Pancreas (tissue), 10 donors: ENCODE measurements around the gene TSSK3. TPM values are rescaled to one million over a fixed set of nuclear protein-coding genes. Genes with fewer than 3 reads are reported as not detected.

Experiments
- ATAC-seq, 4 donors: fragments of 200-7000 bp; cut with Tn5 transposase; one replicate each; pipeline versions ENCODE4 v1.8.0 to v1.9.1; 2020; ENCODE audit warnings: mild to moderate bottlenecking in 4 of 4, moderate library complexity in 4 of 4
- DNase-seq, 6 donors: peaks; one replicate each; pipeline ENCODE4 v3.0.0-alpha.2; 2020
- FAIRE-seq: peaks from 2 replicates; lab custom pipeline; 2012; peaks lifted over from hg19 to GRCh38; lab: Jason Lieb, UNC
- H3K27ac ChIP-seq, 4 donors: fragments of 200-600 bp; sonication (generic); 1 replicate in 3 of 4; 2 replicates in 1 of 4; pipeline versions ENCODE4 v1.5.0 to v1.8.0; 2020
- H3K27me3 ChIP-seq, 4 donors: fragments of 200-600 bp; one replicate each; pipeline ENCODE4 v1.8.0; 2021
- H3K36me3 ChIP-seq, 3 donors: fragments of 200-600 bp; sonication (generic) in 1 of 3; one replicate each; pipeline versions ENCODE4 v1.5.0 to v1.8.0; 2020 to 2021
- H3K4me1 ChIP-seq, 3 donors: fragments of 200-600 bp; one replicate each; pipeline ENCODE4 v1.8.0; 2021
- H3K4me3 ChIP-seq, 4 donors: fragments of 200-600 bp; sonication (generic) in 2 of 4; one replicate each; pipeline versions ENCODE4 v1.5.0 to v1.8.0; 2020 to 2021
- H3K9me3 ChIP-seq, 4 donors: fragments of 200-600 bp; one replicate each; pipeline ENCODE4 v1.8.0; 2021
- CTCF ChIP-seq, 4 donors: fragments of 200-600 bp; sonication (generic) in 3 of 4; IDR thresholded peaks; one replicate each; pipeline versions ENCODE4 v1.5.0 to v1.8.0; 2021; ENCODE audit warnings: antibody characterized with exemption in 4 of 4
- WGBS, 2 donors: extraction: QIAGEN DNeasy Blood & Tissue Kit; methylation state at CpG; one replicate each; pipeline ENCODE4 v1.1.7; 2013; 5-methylcytosine and 5-hydroxymethylcytosine counted together
- intact Hi-C, 3 donors: fragments of 100-400 bp; cut with DNase I; formaldehyde crosslinking; loops; one replicate each; pipeline versions ENCODE4 v1.11.1 to v1.14.2; 2022
- polyA plus RNA-seq, 2 donors: library from polyadenylated mRNA; stranded (reverse); fragments of 200-250 nt; gene quantifications; one replicate each; pipeline ENCODE4 v1.2.3, GENCODE V29; 2013
- total RNA-seq, 6 donors: library from RNA; stranded (reverse); fragmentation: NEBNext Ultra II Directional in 4 of 6; extraction: Animal tissue kit (Norgen Biotek cat#: 25700) in 4 of 6; gene quantifications; one replicate each; pipeline versions ENCODE4 v1.2.1 to v1.2.4, GENCODE V29; 2021 to 2023
- donor health status: healthy with polysubstance abuse.
- donor health status: DM: no; HTN: no; CAD: no; lungs with moderate emphysema.
- donor health status: DM: no; HTN: no; CAD: no.
- donor health status: control.
- donor health status: control.
- donor health status: Bipolar disorder and iron deficiency.
- donor health status: DM: yes; HTN: yes; CAD: no.
- donor health status: DM: no; HTN: no; CAD: no.
- donor health status: DM: no; HTN: no; CAD: no.
- donor health status: DM: yes; HTN: yes; CAD: no.

The TSSK3 gene
- total and polyA plus RNA-seq, 8 donors = 0.35 to 2.5 (median 1.3) TPM

DNA sequence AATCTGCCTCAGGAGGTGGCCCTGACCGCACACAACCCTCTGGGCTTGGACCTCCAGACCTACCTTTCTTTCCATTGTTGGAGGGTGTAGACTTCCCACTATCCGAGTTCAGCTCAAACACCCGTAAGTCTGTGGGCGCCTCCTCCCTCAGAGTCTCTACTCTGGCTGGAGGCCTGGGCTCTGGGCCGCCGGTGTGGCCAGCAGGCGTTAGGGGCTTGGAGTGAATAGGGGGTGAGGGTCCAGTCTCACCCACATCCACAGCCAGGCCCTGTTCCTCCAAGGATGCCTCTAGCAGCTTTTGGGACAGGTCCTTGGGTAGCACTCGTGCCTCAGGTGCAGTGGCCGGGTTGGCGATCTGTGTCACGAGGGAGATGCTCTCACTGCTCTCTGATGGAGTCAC is 13.9 kb downstream of the TSSK3 start:
- no peak overlapping the region for H3K27ac ChIP-seq
- H3K4me3 ChIP-seq = no peak overlapping the region
- WGBS, 2 donors = 96 to 98% methylated on average over 11 of the region's 11 CpGs
- DNase-seq (no peak), FAIRE-seq (no peak), ATAC-seq (no peak)
- H3K9me3 ChIP-seq = no peaks in the 10 kb centered on the region
- TF ChIP-seq CTCF (IDR thresholded peaks at IDR 0.05) = no peak
- no peaks in the 10 kb centered on the region for H3K4me1 ChIP-seq
- intact Hi-C loops = no loop called here
- peaks cover 0 to 79% (median 59%) of the 10 kb centered on the region in 3 donors for H3K36me3 ChIP-seq
- H3K27me3 ChIP-seq = no peaks in the 10 kb centered on the region

DNA sequence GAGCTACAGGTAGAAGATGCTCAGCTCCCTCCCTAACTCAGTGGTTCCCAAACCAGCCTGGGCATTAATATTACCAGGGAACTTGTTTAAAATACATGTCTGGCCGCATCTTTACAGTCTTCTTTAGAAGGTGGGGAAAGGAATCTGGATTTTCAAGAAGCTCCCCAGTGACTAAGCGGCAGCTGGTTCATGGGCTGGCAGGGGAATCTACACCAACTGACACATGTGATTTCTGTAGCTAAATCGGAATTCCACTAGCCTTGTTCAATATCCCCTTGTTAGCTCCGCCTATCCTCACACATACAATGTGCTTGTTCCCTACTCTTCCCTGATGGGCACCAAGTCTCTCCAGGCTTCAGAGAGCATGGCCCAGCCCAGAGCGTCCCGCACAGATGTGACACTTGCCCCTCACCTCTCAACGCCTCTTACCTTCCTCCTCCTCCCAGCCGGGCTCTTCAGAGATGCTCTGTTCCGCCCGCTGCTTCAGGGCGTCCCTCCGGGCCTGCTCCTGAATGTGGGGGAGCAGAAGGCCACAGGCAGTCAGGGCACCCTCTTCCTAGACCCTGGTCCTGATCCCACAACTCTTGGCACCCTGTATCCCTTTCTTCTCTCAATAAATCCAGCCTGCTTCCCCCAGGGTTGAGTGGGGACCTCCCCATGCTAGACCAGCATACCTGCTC is 15.3 kb downstream of the TSSK3 start:
- no peaks in the 10 kb centered on the region for H3K27me3 ChIP-seq
- ATAC-seq (peak in 1 of 4 donors; percentile 12), DNase-seq (peak in 1 of 6 donors; percentile 16), FAIRE-seq (no peak)
- peaks cover 2 to 87% (median 59%) of the 10 kb centered on the region in 3 donors for H3K36me3 ChIP-seq
- no peaks in the 10 kb centered on the region for H3K4me1 ChIP-seq
- TF ChIP-seq CTCF (IDR thresholded peaks at IDR 0.05) = no peak
- intact Hi-C loops = no loop called here
- H3K27ac ChIP-seq = no peak overlapping the region
- 90 to 96% methylated on average over 12 of the region's 12 CpGs for WGBS, 2 donors
- H3K9me3 ChIP-seq = no peaks in the 10 kb centered on the region
- H3K4me3 ChIP-seq = no peak overlapping the region

DNA sequence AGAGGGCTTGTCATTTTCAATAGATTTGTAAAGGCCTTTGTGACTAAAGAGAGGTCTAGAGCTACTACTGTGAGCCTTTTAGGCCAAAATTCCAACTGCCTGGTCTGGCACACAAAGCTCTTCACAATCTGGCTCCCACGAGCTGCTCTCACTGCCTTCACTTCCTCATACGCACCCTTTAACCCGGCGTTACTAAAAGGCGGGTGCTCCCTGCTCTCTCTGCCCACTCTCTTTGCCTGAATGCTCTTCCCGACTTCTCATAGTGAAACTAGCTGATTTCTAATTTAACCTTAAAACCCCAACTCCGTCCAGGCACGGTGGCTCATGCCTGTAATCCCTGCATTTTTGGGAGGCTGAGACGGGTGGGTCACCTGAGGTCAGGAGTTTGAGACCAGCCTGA is 17.7 kb downstream of the TSSK3 start:
- no peaks in the 10 kb centered on the region for H3K4me1 ChIP-seq
- intact Hi-C loops = no loop called here
- no peak for TF ChIP-seq CTCF (IDR thresholded peaks at IDR 0.05)
- H3K27me3 ChIP-seq = no peaks in the 10 kb centered on the region
- DNase-seq = no peak
- H3K27ac ChIP-seq = no peak overlapping the region
- H3K36me3 ChIP-seq = peaks cover 8 to 96% (median 67%) of the 10 kb centered on the region in 3 donors
- H3K9me3 ChIP-seq = no peaks in the 10 kb centered on the region
- no peak for ATAC-seq
- WGBS, 2 donors = 92 to 94% methylated on average over 9 of the region's 9 CpGs
- no peak overlapping the region for H3K4me3 ChIP-seq
- FAIRE-seq = no peak

DNA sequence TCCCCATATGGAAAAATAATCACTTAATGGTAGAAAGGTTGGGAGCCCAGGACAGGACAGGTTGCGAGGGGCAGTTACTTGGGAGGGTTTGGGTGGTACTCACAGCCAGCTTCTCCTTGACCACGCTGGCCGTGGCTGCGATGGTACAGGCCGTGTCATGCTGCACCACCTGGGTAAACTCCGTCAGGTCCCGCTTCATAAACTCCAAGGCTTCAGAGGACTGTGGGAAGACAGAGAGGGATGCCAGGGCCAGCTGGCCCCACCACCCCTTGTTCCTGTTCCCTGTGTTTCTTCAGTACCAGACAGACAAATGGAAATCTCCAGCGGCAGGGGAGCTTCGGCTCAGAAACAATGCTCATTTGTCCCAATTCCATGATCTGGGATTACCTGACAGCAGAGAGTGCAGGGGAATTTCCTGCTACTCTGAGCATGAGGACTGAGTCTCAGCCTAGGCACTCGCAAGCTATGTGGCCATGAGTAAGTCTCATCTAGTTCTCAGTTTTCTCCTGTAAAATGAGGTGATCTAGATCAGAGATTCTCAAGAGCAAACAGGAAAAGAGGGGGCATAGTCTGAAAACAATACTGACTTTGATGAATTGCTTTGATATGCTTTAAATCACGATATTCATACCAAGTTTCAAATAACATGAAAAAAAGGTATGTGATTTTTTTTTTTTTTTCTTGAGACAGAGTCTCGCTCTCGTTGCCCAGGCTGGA is 24.5 kb downstream of the TSSK3 start:
- H3K4me1 ChIP-seq = peaks cover 0 to under 1% (median 0%) of the 10 kb centered on the region in 3 donors
- no peaks in the 10 kb centered on the region for H3K9me3 ChIP-seq
- 80 to 86% methylated on average over 13 of the region's 13 CpGs for WGBS, 2 donors
- no peak for TF ChIP-seq CTCF (IDR thresholded peaks at IDR 0.05)
- peaks cover 8 to 62% (median 17%) of the 10 kb centered on the region in 3 donors for H3K36me3 ChIP-seq
- no peak overlapping the region for H3K4me3 ChIP-seq
- FAIRE-seq = no peak
- H3K27ac ChIP-seq = no peak overlapping the region
- no peak for DNase-seq
- intact Hi-C loops = no loop called here
- H3K27me3 ChIP-seq = no peaks in the 10 kb centered on the region
- ATAC-seq = no peak

- ATAC-seq (no peak), FAIRE-seq (no peak)
Observed at GRCh38 chr1:32388641-32389040, 26.3 kb downstream of the TSSK3 start.

More at GRCh38 chr1:32388641-32389040, 26.3 kb downstream of the TSSK3 start:
- H3K4me1 ChIP-seq = peaks cover 9 to 18% (median 15%) of the 10 kb centered on the region in 3 donors
- H3K27ac ChIP-seq = no peak overlapping the region
- H3K36me3 ChIP-seq = peaks cover 1 to 44% (median 8%) of the 10 kb centered on the region in 3 donors
- 83% methylated on average over 6 of the region's 6 CpGs for WGBS, 2 donors
- no peak overlapping the region for H3K4me3 ChIP-seq
- intact Hi-C loops = no loop called here
- H3K9me3 ChIP-seq = no peaks in the 10 kb centered on the region
- no peak for DNase-seq
- TF ChIP-seq CTCF (IDR thresholded peaks at IDR 0.05) = no peak
- no peaks in the 10 kb centered on the region for H3K27me3 ChIP-seq
